ENCODE measurements around the gene COG8. TPM values are rescaled to one million over a fixed set of nuclear protein-coding genes. Genes with fewer than 3 reads are reported as not detected.

COG8 gene
- total and polyA plus RNA-seq, 2 donors (not counting 3 experiments of a cell fraction or from before 2014, with no cell fraction given) = 29.0 to 31.6 TPM

DNA sequence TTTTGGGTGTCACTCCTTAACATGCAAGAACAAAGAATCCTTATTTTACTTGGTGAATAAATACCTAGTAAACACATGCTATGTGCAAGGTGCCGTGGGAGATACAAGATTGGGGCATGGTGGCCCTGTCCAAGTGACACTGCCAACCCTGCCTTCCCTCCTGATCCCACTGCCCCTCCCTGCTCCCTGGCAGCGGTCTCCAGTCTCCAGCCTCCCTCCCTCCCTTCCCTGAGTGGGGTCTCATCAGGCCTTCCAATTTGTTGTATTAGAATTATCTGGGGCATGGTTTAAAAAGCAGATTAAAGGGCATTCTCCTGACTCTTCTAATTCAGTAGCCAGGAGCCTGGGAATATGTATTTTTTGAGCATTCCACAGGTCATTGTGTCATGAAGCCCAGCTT is 24.7 kb upstream of the COG8 start:
- POLR2A ChIA-PET = no interaction called here
- Histone ChIP-seq H3K36me3 (ENCODE audit: control insufficient read depth in 2 of 2, extremely low read depth in 1 of 2, insufficient read depth in 2 of 2, low read length in 2 of 2) (peaks cover 16 to 19% of the 10 kb centered on the region in 2 experiments), H3K4me2 (ENCODE audit: insufficient read depth, low read length) (no peak overlapping the region), H3K27me3 (ENCODE audit: control insufficient read depth in 2 of 2, insufficient read depth in 2 of 2, low read length in 2 of 2) (no peaks in the 10 kb centered on the region), H3K4me3 (replicated peaks in 1 of 3; ENCODE audit: insufficient read depth in 1 of 3, low read depth in 1 of 3, low read length in 3 of 3) (no peak overlapping the region), H3K27ac (ENCODE audit: insufficient read depth, low read depth, low read length) (no peak overlapping the region), H3K4me1 (ENCODE audit: control insufficient read depth, extremely low read depth, insufficient read depth, low read length) (peaks cover 10% of the 10 kb centered on the region), H3K9ac (replicated peaks; ENCODE audit: extremely low read depth, insufficient read depth, low read length) (no peak overlapping the region), H3K9me3 (replicated peaks; ENCODE audit: control insufficient read depth, insufficient read depth, low read length) (no peaks in the 10 kb centered on the region), H3K9me1 (replicated peaks; ENCODE audit: control insufficient read depth, extremely low read depth, insufficient read depth, low read length) (no peaks in the 10 kb centered on the region), H2AFZ (ENCODE audit: low read depth, low read length) (no peak overlapping the region), H3K79me2 (ENCODE audit: control insufficient read depth, insufficient read depth, low read length) (peaks cover 2% of the 10 kb centered on the region), H4K20me1 (replicated peaks; ENCODE audit: control insufficient read depth, extremely low read depth, insufficient read depth, low read length) (no peaks in the 10 kb centered on the region)
- intact Hi-C loops (cut with micrococcal nuclease) (no loop called here), dilution Hi-C loops (cut with MboI; ENCODE audit: extremely low pct_ligation_motif_present, low sequenced_read_pairs) (no loop called here)
- no peak for DNase-seq (ENCODE audit: low read depth, low spot score)
- BruUV-seq (replicated peaks) = no TSS peak
- TF ChIP-seq GATA2 (IDR thresholded peaks at IDR 0.05; ENCODE audit: insufficient read depth, insufficient read length, low read depth, low read length) (no peak), FOS (IDR thresholded peaks at IDR 0.05; ENCODE audit: borderline replicate concordance, insufficient read depth, low read length) (no peak), POLR2AphosphoS5 (IDR thresholded peaks at IDR 0.05; ENCODE audit: insufficient read depth, low read depth, low read length) (no peak), JUN (IDR thresholded peaks at IDR 0.05; ENCODE audit: borderline replicate concordance, insufficient read depth, insufficient read length, low read depth) (no peak)
- TF ChIP-seq, protein P1, sequence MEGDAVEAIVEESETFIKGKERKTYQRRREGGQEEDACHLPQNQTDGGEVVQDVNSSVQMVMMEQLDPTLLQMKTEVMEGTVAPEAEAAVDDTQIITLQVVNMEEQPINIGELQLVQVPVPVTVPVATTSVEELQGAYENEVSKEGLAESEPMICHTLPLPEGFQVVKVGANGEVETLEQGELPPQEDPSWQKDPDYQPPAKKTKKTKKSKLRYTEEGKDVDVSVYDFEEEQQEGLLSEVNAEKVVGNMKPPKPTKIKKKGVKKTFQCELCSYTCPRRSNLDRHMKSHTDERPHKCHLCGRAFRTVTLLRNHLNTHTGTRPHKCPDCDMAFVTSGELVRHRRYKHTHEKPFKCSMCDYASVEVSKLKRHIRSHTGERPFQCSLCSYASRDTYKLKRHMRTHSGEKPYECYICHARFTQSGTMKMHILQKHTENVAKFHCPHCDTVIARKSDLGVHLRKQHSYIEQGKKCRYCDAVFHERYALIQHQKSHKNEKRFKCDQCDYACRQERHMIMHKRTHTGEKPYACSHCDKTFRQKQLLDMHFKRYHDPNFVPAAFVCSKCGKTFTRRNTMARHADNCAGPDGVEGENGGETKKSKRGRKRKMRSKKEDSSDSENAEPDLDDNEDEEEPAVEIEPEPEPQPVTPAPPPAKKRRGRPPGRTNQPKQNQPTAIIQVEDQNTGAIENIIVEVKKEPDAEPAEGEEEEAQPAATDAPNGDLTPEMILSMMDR (IDR thresholded peaks at IDR 0.05; ENCODE audit: extremely low read depth in 1 of 2, insufficient read depth in 1 of 2, low read depth in 1 of 2, low read length in 2 of 2) = no peak
- no peak for FAIRE-seq
- CTCF ChIA-PET = interaction anchor here (1.1 kb wide), 1 partner anchor 9 kb away, joined by 3 read pairs; no protein-coding TSS in a partner anchor

DNA sequence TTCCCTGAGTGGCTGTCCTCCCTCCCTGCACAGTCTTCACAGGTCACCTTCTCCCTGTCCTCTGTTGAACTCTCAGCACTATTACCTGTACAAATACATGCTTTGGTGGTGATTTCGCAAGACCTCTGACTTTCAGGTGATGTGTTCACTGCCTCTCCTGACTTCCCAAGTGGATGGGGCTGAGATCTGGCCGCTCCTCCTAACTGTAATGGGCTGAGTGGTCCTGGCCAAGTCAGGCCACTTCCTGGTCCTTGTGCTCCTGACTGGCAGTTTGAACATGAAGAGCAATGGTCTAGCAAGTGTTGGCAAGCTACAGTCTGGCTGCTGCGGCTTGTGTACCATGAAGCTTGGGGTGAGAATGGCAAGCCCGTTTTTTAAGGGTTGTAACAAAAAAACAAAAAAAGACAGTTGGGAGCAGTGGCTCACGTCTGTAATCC is 23.9 kb upstream of the COG8 start:
- H3K4me1 ChIP-seq (ENCODE audit: control insufficient read depth, extremely low read depth, insufficient read depth, low read length) = peaks cover 7% of the 10 kb centered on the region
- H3K4me2 ChIP-seq (ENCODE audit: insufficient read depth, low read length) = no peak overlapping the region
- ChIA-PET CTCF (no interaction called here), POLR2A (no interaction called here)
- no peaks in the 10 kb centered on the region for H3K9me1 ChIP-seq (replicated peaks; ENCODE audit: control insufficient read depth, extremely low read depth, insufficient read depth, low read length)
- dilution Hi-C loops (cut with MboI; ENCODE audit: extremely low pct_ligation_motif_present, low sequenced_read_pairs) = no loop called here
- FAIRE-seq = no peak
- H3K9ac ChIP-seq (replicated peaks; ENCODE audit: extremely low read depth, insufficient read depth, low read length) = no peak overlapping the region
- H3K9me3 ChIP-seq (replicated peaks; ENCODE audit: control insufficient read depth, insufficient read depth, low read length) = no peaks in the 10 kb centered on the region
- H3K27ac ChIP-seq (ENCODE audit: insufficient read depth, low read depth, low read length) = no peak overlapping the region
- no TSS peak for BruUV-seq (replicated peaks)
- intact Hi-C loops (cut with micrococcal nuclease) = no loop called here
- peaks cover 2% of the 10 kb centered on the region for H3K79me2 ChIP-seq (ENCODE audit: control insufficient read depth, insufficient read depth, low read length)
- TF ChIP-seq, protein P1 (IDR thresholded peaks at IDR 0.05; ENCODE audit: extremely low read depth in 1 of 2, insufficient read depth in 1 of 2, low read depth in 1 of 2, low read length in 2 of 2) = no peak
- no peak for TF ChIP-seq FOS (IDR thresholded peaks at IDR 0.05; ENCODE audit: borderline replicate concordance, insufficient read depth, low read length)
- TF ChIP-seq POLR2A (IDR thresholded peaks at IDR 0.05; ENCODE audit: low read depth, low read length) = no peak
- no peak for TF ChIP-seq JUN (IDR thresholded peaks at IDR 0.05; ENCODE audit: borderline replicate concordance, insufficient read depth, insufficient read length, low read depth)
- TF ChIP-seq POLR2AphosphoS5 (IDR thresholded peaks at IDR 0.05; ENCODE audit: insufficient read depth, low read depth, low read length) = no peak
- no peak for TF ChIP-seq MYC (IDR thresholded peaks at IDR 0.05; ENCODE audit: low read depth, low read length)
- TF ChIP-seq EZH2 (IDR thresholded peaks at IDR 0.05; ENCODE audit: borderline replicate concordance, low read depth, low read length, severe bottlenecking) = no peak
- TF ChIP-seq, protein P2, sequence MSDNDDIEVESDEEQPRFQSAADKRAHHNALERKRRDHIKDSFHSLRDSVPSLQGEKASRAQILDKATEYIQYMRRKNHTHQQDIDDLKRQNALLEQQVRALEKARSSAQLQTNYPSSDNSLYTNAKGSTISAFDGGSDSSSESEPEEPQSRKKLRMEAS (IDR thresholded peaks at IDR 0.05; ENCODE audit: insufficient read depth, insufficient read length) = no peak
- no peak overlapping the region for H3K4me3 ChIP-seq (replicated peaks in 1 of 3; ENCODE audit: insufficient read depth in 1 of 3, low read depth in 1 of 3, low read length in 3 of 3)
- no peak for DNase-seq (ENCODE audit: low read depth, low spot score)
- no peak overlapping the region for H2AFZ ChIP-seq (ENCODE audit: low read depth, low read length)
- no peaks in the 10 kb centered on the region for H4K20me1 ChIP-seq (replicated peaks; ENCODE audit: control insufficient read depth, extremely low read depth, insufficient read depth, low read length)
- H3K36me3 ChIP-seq (ENCODE audit: control insufficient read depth in 2 of 2, extremely low read depth in 1 of 2, insufficient read depth in 2 of 2, low read length in 2 of 2) = peaks cover 14 to 19% of the 10 kb centered on the region in 2 experiments
- H3K27me3 ChIP-seq (ENCODE audit: control insufficient read depth in 2 of 2, insufficient read depth in 2 of 2, low read length in 2 of 2) = no peaks in the 10 kb centered on the region

All from endothelial cell of umbilical vein (primary cell).